Body of pancreas (tissue), 4 donors: ENCODE data around the gene TOX2.

ENCODE experiments used
- POLR2A ChIP-seq, 3 donors: fragments of 450-650 bp; IDR thresholded peaks; one replicate each; pipeline ENCODE4 v1.6.1; 2016; ENCODE audit warnings: antibody characterized with exemption in 3 of 3, mild to moderate bottlenecking in 2 of 3
- TF ChIP-seq, protein P1 (sequence below), 7 experiments: fragments of 450-650 bp in 4 of 7; fragments of 200-600 bp in 3 of 7; sonication (generic) in 3 of 7; IDR thresholded peaks; one replicate each; pipeline ENCODE4 v1.5.1; 2016 to 2019; ENCODE audit warnings: antibody characterized with exemption in 7 of 7

DNA sequence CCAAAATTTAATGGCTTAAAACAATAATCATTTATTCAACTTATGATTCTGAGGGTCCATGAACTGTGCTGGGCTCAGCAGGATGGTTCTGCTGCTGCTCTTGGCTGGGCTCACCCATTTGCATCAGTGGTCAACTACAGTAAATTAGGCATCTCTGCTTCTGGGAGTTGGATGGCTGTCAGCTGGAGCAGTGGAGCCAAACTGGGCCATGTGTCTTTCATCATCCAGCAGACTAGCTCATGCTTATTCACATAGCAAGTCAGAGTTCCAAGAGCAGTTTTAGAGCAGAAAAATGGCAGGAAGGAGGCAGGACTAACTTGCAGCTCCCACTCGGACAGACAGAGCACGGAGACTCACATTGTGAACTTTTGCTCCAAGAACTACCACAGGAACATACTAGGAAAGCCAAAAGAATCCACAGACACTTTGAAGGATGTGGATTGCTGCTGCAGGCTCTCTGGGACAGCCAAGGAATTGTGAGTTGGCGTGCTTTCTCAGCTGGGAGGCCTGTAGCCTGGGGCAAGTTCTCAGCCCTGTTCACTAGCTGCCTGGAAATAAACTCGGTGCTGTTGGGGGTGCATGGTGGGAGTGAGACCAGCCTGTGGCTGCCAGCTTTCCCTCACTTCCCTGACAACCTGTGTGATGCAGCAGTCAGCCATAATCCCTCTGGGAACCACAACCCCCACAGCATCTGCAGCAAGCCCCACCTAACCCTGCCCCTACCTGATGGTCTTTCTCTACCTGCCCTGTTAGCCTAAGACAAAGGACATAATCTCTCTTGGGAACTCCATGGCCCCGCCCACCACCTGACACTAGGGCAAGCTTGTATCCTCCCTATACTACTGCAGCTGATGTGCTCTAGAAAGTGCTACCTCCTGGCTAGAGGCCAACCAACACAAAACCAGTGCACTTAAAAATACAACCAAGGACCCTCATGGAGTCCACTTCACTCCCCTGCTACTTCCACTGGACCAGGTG is 143.3 kb downstream of the TOX2 start:
- TF ChIP-seq, protein P1, sequence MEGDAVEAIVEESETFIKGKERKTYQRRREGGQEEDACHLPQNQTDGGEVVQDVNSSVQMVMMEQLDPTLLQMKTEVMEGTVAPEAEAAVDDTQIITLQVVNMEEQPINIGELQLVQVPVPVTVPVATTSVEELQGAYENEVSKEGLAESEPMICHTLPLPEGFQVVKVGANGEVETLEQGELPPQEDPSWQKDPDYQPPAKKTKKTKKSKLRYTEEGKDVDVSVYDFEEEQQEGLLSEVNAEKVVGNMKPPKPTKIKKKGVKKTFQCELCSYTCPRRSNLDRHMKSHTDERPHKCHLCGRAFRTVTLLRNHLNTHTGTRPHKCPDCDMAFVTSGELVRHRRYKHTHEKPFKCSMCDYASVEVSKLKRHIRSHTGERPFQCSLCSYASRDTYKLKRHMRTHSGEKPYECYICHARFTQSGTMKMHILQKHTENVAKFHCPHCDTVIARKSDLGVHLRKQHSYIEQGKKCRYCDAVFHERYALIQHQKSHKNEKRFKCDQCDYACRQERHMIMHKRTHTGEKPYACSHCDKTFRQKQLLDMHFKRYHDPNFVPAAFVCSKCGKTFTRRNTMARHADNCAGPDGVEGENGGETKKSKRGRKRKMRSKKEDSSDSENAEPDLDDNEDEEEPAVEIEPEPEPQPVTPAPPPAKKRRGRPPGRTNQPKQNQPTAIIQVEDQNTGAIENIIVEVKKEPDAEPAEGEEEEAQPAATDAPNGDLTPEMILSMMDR (IDR thresholded peaks at IDR 0.05) = no peak
- TF ChIP-seq POLR2A (IDR thresholded peaks at IDR 0.05) = no peak
